Measurements from ENCODE around the gene EPAS1.

DNA sequence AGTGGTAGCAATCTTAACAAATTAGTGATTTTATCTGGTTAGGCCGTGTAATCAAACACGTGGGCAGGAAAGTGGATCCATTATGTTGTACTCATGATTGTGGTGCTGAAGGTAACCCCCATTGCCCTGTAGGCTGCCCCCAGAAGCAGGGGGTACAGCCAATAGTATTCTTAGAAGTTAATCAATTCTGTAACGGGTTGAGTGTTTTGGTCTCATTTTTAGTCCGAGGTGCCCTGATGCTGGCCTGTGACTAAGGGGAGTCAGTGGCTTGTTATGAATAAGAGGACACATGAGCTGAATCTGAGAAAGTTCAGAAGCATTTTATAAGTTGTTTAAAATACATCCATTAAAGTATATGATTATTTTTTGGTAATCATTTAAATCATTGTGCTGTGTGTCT, 8.6 kb downstream of the EPAS1 start:
- TF ChIP-seq SIN3A (IDR thresholded peaks at IDR 0.05; ENCODE audit: borderline replicate concordance, low read depth, low read length): no peak
- TF ChIP-seq, protein P1, sequence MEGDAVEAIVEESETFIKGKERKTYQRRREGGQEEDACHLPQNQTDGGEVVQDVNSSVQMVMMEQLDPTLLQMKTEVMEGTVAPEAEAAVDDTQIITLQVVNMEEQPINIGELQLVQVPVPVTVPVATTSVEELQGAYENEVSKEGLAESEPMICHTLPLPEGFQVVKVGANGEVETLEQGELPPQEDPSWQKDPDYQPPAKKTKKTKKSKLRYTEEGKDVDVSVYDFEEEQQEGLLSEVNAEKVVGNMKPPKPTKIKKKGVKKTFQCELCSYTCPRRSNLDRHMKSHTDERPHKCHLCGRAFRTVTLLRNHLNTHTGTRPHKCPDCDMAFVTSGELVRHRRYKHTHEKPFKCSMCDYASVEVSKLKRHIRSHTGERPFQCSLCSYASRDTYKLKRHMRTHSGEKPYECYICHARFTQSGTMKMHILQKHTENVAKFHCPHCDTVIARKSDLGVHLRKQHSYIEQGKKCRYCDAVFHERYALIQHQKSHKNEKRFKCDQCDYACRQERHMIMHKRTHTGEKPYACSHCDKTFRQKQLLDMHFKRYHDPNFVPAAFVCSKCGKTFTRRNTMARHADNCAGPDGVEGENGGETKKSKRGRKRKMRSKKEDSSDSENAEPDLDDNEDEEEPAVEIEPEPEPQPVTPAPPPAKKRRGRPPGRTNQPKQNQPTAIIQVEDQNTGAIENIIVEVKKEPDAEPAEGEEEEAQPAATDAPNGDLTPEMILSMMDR (IDR thresholded peaks at IDR 0.05): no peak
- TF ChIP-seq NFIC (IDR thresholded peaks at IDR 0.05; ENCODE audit: borderline replicate concordance): no peak
- no peak for TF ChIP-seq POLR2AphosphoS5 (IDR thresholded peaks at IDR 0.05; ENCODE audit: low read depth, low read length)
- TF ChIP-seq, protein P2, sequence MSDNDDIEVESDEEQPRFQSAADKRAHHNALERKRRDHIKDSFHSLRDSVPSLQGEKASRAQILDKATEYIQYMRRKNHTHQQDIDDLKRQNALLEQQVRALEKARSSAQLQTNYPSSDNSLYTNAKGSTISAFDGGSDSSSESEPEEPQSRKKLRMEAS (IDR thresholded peaks at IDR 0.05; ENCODE audit: low read depth): no peak
- TF ChIP-seq MXI1 (IDR thresholded peaks at IDR 0.05; ENCODE audit: low read depth, low read length): no peak
- TF ChIP-seq FOXM1 (IDR thresholded peaks at IDR 0.05; ENCODE audit: low read depth): no peak
- no peak for TF ChIP-seq TAF1 (IDR thresholded peaks at IDR 0.05; ENCODE audit: borderline replicate concordance, low read depth, low read length)
